ENCODE data around the gene EXO1.

GRCh38 chr1:241847540-241847795, 536 bp upstream of the EXO1 start:
- TF ChIP-seq POLR2A (IDR thresholded peaks at IDR 0.05) = no peak
- no peak for TF ChIP-seq CTCF (IDR thresholded peaks at IDR 0.05)

All from thyroid gland (tissue), 4 donors.